ENCODE data around the gene HDAC4.

Gene HDAC4

GRCh38 chr2:239145106-239145505, 255.7 kb downstream of the HDAC4 start:
- DNase-seq: no peak

DNA sequence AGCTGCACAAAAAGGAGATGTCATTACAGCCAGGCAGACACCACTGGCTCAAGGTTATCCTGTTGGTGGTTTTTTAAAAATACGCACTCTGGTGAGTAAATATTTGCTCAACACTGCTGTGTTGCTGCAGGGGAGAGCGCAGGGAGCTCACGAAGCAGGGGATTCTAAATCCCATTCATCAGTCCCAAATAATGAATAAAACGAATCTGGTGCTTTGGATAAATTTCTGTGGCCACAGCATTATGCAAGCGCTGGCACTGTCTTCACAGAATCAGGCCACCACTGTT, 256.2 kb downstream of the HDAC4 start:
- DNase-seq: no peak

DNA sequence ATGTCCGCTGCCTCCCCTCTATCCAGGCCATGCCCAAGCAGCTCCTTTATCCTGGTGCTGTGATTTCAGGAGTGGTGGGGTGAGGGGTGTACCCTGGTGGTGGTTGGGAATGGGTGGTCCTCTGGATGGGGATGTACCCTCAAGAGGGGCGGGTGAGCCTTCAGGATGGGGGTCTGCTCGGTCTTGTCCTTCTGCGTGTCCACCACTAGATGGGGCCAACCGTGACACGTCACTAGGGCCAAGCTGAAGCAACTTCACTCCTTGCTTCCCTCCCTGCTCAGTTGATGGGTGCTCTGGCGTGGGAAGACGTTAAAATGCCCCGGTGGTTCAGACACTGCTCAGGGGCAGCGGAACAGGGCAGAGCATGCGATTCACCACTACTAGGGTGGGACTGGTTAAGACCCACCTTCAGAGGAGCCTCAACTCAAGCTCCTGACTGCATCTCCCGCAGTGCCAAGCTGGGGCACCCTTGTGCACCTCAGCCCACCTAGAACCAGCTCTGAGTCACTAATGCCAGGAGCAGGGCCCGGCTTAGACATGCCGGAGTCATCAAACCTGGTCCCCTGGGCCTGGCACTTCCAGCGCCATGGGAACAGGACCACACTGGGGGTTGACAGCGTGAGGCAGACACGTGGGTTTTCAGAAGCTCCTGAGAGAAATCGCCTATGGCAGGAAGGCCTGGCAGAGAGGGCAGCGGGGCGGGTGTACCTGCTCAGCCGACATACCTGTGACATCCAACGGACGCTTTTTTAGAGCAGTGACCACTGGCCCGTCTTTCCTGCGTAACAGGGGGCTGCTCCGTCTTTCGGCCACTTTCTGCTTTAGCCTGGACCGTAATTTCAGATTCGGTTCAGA, 256.7 kb downstream of the HDAC4 start:
- DNase-seq: no peak

DNA sequence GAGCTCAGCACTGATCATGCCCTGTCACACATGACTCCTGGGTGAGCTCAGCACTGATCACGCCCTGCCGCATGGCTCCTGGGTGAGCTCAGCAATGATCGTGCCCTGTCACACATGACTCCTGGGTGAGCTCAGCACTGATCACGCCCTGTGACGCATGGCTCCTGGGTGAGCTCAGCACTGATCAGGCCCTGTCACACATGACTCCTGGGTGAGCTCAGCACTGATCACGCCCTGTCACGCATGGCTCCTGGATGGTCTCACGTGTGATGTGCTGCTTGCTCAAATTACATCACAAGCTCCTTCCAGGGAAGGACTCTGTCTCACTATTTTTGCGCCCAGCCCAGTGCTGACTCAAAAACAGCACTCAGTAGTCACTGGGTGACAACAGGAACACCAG, 258.0 kb downstream of the HDAC4 start:
- no peak for DNase-seq

DNA sequence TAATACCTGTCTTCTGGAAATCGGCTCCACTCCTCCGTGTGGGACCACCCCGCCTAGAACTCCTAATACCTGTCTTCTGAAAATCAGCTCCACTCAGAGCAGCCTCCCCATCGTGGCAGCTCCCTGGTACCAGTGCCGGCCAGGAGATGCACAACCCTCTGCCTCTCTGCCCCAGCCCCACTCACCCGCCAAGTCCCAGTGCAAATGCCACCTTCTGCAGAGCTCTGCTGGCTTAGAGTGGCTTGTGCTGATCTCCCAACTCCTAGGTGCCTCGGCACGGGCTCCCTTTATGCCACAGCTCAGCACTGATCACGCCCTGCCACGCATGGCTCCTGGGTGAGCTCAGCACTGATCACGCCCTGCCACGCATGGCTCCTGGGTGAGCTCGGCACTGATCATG, 258.5 kb downstream of the HDAC4 start:
- no peak for DNase-seq

GRCh38 chr2:239141021-239141760, 259.6 kb downstream of the HDAC4 start:
- no peak for DNase-seq

DNA sequence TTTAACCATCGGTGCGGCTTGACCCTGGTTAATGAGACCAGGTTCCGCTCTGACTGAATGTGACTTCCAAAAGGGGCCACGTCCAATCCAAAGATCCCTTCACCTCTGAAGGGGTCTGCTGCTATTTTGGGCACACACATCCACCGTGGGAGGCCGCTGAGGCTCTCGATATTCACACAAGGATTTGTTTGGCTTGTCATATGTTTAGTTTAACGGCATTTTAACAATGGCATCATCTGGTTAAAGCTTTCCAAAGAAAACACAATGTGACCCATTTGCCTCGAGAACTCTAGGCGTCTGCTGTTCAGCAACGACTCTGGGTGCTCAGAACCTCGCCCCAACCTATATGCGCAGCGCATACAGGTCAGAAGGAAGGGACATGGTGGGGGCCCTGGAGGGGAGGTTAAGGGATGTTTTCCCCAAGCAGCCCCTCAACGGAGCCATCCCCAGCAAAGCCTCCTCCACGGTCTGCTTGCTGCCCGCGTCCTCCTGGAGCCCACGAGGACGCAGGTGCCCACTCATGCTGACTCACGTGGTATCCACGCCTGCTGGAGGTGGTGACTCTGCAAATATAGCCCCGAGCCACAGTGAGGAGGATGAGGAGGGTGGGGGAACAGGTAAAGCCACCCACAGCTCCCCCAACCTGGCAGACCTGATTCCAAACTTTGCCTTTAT, 260.3 kb downstream of the HDAC4 start:
- no peak for DNase-seq

- DNase-seq: no peak
Measured at GRCh38 chr2:239139566-239139965, 261.3 kb downstream of the HDAC4 start.

- DNase-seq: no peak
Measured at GRCh38 chr2:239139101-239139500, 261.7 kb downstream of the HDAC4 start.

DNA sequence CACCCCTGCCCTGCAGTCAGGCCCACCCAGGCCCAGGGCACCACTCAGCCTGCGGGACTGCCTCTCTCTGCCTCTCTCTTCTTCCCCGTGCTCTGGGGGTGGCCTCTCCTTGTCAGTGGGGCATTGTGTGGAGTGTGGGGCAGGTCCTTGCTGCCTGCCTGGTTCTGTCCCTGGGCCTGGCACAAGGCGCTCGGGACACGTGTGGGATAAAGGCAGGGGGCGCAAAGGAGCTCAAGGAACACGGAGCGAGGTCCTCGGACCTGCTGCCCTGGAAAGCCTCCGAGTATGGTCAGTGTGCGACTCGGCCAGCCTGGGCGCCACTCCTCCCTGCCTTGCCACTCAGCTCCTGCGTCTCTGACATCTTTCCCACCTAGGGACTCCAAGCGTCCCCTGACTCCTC, 262.2 kb downstream of the HDAC4 start:
- no peak for DNase-seq

DNA sequence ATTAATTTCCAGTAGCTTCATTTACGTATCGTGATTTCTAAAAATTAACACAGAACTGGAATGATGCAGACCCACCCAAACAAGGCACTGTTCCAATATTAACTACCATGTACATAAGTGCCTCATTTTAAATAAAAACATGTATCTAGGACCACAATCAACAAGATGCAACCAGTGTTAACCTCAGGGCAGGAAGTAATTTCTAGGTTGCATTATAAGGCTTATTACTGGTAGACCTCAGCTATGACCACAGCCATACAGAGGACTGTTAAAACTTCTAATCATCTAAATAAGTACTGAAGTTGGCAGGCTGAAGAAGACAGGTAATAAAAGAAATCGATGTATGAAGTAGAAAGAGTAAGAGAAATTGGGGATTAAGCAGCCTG, 262.9 kb downstream of the HDAC4 start:
- DNase-seq: no peak

DNA sequence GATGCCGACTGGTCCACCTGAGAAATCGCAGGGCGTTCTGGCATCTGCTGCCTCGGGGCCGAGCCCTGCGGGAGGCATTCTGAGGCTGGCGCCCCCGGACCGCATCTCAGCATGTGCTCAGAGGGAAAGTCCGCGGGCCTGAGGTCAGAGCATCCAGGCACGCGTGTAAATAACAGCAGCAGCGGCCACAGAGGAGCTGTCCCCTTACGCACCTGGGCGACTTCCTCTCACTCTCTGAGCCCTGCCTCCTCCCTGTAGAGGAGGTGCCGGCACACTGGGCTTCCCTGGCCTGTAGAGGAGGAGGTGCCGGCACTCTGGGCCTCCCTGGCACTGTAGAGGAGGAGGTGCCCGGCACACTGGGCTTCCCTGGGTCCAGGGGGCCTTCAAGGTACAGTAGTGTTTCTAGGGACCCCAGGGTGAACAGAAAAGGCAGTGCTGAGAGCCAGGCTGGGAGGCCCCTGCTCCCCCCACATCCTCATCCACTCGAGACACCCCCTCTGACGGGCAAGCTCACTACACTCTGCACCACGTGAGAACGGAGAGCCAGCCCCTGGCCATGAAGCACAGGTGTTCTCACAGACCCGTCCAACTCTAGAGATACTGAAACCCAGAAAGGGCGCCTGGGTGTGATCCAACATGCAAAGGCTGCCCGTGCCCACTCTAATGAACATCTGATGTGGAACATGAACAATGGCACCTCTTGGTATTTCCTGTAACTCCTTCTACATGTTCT, 263.5 kb downstream of the HDAC4 start:
- no peak for DNase-seq

- no peak for DNase-seq
Measured at GRCh38 chr2:239136762-239137161, 264.1 kb downstream of the HDAC4 start.

DNA sequence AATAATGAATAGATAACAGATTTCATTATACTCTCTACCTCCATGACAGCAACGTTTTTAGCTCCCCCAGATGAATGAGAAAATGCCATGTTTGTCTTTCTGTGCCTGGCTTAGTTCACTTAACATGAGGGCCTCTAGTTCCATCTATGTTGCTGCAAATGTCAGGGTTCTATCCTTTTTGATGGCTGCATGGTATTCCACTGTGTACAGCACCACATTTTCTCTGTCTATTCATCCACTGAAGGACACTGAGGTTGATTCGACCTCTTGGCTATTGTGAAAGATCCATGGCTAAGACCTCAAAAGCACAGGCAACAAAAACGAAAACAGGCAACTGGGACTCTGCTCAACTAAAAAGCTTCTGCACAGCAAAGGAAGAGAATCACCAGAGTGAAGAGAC, 264.6 kb downstream of the HDAC4 start:
- DNase-seq: no peak

DNA sequence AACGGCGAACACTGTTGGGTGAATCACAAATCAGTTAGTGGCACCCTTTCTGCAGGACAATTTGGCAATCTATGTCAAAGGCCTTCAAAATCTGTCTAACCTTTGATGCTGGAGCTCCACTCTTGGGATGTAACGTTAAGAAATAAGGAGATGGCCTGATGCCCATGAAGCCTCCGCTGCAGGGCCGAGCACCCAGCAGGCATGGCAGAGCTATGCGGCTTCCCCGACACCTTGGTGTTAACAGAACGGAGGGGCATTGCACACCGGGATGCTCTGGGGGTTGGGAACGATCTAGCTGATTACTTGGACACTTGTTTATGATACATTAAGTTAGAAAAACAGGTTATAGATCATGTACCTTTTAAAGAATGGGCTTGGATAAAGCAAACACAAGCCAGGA, 265.3 kb downstream of the HDAC4 start:
- DNase-seq: no peak

DNA sequence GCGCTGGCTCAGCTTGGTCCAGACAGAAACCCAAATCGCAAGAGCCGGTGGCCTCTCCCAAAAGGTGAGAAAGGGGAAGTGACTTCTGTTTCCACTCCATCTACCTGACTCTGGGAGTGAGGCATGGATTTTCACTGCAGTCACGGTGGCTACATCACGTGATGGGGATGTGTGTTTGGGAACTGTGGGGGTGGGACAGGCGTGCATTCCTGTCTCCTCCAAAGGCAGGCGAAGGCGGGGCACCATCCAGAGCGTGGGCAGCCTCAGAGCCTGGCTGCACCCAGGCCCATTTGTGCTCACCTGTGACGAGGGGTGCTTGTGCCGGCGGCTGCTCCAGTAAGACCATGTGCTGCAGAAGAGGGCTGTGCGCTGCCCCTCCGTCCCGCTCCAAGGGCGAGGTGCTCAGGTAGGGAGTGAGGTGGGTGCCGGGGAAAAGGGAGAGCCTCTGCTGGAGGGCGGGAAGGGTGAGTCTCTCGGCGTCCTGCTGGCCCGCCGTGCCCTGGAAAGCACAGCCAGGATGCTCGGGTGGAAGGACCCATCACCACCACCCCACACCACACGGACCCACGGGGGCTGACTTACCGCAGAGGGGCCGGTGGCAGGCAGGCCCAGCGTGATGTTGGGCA, 266.8 kb downstream of the HDAC4 start:
- no peak for DNase-seq

DNA sequence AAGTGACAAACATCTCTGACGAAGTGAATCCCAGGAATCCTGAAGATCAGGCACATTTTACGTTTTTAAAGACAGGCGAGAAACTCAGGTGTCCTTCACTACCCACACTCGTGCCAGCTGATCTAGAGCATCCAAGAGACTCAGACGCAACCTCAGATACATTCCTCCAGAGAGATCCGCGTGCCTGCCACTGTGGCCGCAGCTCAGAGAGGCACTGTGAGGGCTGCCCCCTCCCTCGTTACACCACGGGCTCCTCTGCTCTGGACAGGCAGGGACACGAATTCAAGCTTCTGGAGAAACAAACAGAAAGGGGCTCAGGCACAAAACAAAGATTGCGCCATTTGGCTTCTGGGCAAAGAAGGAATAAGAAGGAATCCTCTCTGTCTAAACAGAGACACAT, 268.0 kb downstream of the HDAC4 start:
- DNase-seq: no peak

DNA sequence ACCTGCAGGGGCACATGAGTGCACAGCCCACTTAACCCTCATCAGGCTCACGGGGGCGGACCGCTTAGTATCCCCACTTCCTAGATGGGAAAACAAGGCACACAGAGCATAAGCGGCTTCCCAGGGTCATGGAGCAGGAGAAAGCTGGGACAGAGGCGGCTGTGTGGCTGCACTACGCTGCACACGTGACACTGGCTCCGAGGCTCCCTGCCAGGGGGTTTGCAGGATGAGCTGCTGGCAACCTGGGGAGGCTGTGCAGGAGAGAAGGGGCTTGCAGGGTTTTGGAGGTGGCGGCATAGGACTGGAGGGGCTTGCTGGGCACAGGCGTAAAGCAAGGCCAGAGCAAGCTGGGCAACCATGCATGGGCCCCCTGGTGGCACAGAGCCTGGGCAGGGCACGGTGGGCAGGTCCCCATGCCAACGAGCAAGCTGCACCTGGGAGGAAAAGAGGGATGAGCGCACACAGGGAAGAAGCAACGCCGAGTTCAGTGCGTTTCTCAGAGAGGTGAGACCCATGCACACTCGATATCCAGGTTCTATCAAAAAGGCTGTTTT, 268.6 kb downstream of the HDAC4 start:
- no peak for DNase-seq

DNA sequence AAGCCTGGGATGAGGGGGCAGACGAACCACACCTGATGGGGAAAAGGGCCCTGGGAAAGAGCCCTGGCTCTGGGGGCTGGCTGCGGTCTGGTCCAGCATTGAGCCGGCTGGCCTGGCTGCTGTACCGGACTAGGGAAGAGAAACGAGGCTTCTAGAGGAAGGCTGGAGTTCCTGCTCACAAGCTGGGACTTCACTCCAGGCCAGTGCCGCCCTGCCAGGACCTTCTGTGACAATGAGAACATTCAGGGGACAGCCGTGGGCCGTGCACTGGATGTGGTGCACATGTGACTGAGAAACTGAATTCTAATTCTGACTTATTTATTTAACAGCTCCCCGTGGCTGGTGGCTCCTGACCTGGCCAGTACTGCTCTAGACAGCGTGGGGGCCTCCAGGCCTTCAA, 269.3 kb downstream of the HDAC4 start:
- no peak for DNase-seq

- DNase-seq: no peak
Measured at GRCh38 chr2:239130786-239131325, 270.0 kb downstream of the HDAC4 start.

DNA sequence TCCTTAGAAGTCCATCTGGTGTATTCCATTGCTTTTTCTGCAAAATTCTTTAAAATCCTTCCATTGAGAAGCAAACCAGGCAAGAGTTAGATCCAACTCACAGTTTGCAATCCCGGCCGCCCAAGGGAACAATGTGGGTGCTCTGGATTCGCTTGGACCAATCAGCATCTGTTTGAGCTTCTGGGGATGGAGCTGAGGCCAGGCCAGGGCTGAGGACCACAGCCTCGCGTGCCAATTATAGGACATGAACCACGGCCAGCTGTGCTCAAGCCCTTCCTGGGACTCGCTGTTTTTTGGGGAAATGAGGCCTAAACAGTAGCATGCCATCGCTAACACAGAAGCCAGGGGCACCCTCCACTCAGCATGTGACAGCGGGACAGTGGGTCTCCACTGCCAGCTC, 270.8 kb downstream of the HDAC4 start:
- no peak for DNase-seq
